HUES64 (cell line): Measurements from ENCODE around the gene RASL10A.

Experiments used
- H3K27ac ChIP-seq: 2 replicates; pipeline ENCODE4 v1.7.0; 2013; ENCODE audit warnings: low read depth, low read length, inconsistent platforms
- H3K27me3 ChIP-seq: 2 replicates; pipeline ENCODE4 v1.6.1; 2013; ENCODE audit warnings: mild to moderate bottlenecking, low read length; ENCODE audit not compliant: insufficient read depth
- H3K36me3 ChIP-seq: 2 replicates; pipeline ENCODE4 v1.6.1; 2013; ENCODE audit warnings: mild to moderate bottlenecking, low read length; ENCODE audit not compliant: insufficient read depth
- H3K4me1 ChIP-seq: 2 replicates; pipeline ENCODE4 v1.6.1; 2013; ENCODE audit warnings: mild to moderate bottlenecking, low read length, moderate library complexity; ENCODE audit not compliant: insufficient read depth
- H3K4me3 ChIP-seq: 2 replicates; pipeline ENCODE4 v1.5.1; 2013; ENCODE audit warnings: mild to moderate bottlenecking, low read length, moderate library complexity
- H3K9ac ChIP-seq: 2 replicates; pipeline ENCODE4 v1.6.1; 2013; ENCODE audit warnings: mild to moderate bottlenecking, low read depth, low read length
- H3K9me3 ChIP-seq: 2 replicates; pipeline ENCODE4 v1.6.1; 2013; ENCODE audit warnings: low read depth, low read length; ENCODE audit not compliant: insufficient read depth
- WGBS: fragments of 150-250, 120-280 bp; methylation state at CpG from one replicate; pipeline ENCODE4 v1.1.7; 2013; ENCODE audit warnings: missing lambda C conversion rate; 5-methylcytosine and 5-hydroxymethylcytosine counted together

The RASL10A gene

DNA sequence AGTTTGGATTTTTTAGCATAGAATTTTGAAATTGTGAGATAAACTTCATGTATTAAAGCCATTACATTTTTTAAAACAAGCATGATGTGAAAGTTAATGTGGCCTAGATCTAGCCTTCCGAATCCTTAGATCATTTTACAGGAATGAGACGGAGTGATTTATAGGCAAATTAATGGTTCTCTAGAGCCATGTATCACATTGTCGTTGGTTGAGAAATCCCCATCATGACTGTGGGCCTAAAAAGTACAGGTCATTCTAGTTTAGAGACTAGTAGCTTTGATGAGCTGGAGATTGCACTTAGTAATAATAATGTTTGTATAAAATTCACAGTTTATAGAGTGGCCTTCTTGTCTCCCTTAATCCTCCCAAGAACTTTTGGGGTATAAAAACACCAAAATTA lies 40.3 kb downstream of the RASL10A start:
- no peaks in the 10 kb centered on the region for H3K27me3 ChIP-seq
- no peak overlapping the region for H3K9ac ChIP-seq
- 94% methylated on average over 3 of the region's 3 CpGs for WGBS

DNA sequence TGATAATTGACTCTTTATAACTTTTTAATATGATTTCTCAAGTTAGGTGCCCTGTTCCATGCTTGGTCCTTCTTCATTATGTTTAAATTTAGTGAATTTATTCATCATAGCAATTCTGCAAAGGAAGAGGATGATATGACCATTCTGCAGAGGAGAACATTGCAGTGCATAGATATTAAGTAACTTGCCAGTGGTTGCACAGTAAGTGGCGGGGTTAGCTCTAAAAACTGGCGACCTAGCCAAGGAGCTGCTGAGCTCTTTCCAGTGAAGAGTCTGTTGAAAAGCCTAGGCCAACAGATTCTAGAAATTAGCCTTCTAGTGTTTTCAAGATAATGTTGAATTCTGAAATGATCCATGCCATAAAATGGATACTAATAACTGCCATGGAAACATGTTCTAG lies 42.9 kb downstream of the RASL10A start:
- Histone ChIP-seq H3K27ac (no peak overlapping the region), H3K9ac (no peak overlapping the region), H3K9me3 (no peaks in the 10 kb centered on the region), H3K4me3 (no peak overlapping the region), H3K4me1 (peaks cover 23% of the 10 kb centered on the region), H3K27me3 (no peaks in the 10 kb centered on the region), H3K36me3 (peaks cover 84% of the 10 kb centered on the region)
- WGBS: 92% methylated on average over 2 of the region's 2 CpGs

More for the DNA sequence above, 40.3 kb downstream of the RASL10A start:
- Histone ChIP-seq H3K4me3 (no peak overlapping the region), H3K36me3 (peaks cover 99% of the 10 kb centered on the region), H3K4me1 (peaks cover 17% of the 10 kb centered on the region), H3K9me3 (no peaks in the 10 kb centered on the region; the same call in 1 of the 2 replicates), H3K27ac (no peak overlapping the region)

DNA sequence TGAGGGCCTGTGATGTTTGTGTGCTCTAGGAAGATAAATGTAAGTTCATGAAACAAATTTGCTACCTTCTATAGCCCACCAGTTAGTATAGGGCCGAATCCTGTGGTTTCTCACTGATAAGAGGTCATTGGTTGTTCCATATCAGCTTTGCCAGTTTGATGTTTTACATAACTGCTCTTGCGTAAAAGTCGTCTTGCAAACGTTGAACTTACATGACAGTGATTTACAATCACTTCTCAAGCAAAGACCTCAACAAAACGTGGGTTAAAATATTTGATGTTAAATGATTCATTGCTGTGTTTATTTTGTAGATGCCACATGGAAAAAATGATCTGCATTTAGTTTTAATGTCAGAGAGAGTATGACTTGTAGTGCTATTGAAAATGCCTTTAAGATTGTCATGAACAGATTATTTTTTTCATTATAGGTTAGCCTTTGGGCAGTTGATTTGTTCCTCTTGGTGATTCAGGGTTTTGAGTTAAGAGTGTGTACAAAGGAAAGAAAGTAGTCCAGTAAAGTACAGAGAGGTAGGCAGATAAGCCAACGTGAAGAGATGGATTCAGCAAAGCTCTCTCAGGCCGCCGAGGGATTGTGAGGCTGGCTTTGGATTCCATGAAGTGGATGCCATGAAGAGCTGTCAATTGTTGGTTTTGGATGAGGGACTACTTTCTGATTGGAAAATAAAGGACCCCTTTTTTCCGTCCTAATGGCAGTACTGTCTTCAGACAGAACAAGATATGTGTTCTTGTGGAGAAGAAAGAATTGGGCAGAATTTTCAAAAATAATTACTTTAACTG lies 44.8 kb downstream of the RASL10A start:
- Histone ChIP-seq H3K27ac (no peak overlapping the region), H3K9me3 (no peaks in the 10 kb centered on the region), H3K27me3 (no peaks in the 10 kb centered on the region), H3K4me3 (peak overlapping the region; percentile 68), H3K36me3 (peaks cover 74% of the 10 kb centered on the region), H3K9ac (peak overlapping the region; percentile 98; the same call in 1 of the 2 replicates), H3K4me1 (peaks cover 30% of the 10 kb centered on the region)
- WGBS: 53% methylated on average over 9 of the region's 9 CpGs

DNA sequence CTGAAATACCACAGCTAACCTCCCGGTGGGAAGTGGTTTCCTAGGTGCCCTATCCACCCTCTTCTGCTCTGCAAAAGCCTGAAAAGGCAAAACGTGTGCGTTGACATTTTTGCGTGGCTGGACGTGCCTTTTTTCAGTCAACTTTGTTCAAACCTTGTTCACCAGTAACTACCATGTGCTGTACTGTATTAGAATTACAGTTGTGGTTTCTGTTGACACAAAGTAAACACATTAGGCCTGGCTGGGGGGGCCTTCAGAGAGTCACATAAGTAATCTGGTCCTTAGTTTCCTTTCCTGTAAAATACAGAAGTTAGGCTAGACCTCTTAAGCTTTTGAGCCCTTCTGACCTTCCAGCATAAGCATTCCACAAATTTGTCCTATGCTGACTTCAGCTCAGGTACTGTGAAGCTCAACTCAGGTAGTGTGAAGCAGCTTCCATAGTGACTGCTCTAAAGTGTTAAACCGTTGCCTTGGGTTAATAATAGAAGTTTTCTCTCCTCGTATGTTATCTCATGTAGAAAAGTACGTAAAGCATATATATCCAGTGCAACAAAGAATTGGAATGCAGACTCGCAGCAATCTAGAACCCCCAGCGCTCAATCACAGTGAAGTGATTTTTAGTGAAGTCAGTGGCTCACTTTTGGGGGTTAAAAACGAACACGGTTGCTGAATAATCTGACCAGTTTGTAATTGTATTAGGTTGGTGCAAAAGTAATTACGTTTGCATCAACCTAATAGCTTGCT lies 45.6 kb downstream of the RASL10A start:
- H3K9me3 ChIP-seq: no peaks in the 10 kb centered on the region
- no peak overlapping the region for H3K27ac ChIP-seq
- peak overlapping the region; percentile 68 for H3K4me3 ChIP-seq
- peaks cover 74% of the 10 kb centered on the region for H3K36me3 ChIP-seq
- H3K27me3 ChIP-seq: no peaks in the 10 kb centered on the region
- 39% methylated on average over 13 of the region's 13 CpGs for WGBS
- H3K4me1 ChIP-seq: peaks cover 30% of the 10 kb centered on the region
- H3K9ac ChIP-seq: peak overlapping the region; percentile 98

DNA sequence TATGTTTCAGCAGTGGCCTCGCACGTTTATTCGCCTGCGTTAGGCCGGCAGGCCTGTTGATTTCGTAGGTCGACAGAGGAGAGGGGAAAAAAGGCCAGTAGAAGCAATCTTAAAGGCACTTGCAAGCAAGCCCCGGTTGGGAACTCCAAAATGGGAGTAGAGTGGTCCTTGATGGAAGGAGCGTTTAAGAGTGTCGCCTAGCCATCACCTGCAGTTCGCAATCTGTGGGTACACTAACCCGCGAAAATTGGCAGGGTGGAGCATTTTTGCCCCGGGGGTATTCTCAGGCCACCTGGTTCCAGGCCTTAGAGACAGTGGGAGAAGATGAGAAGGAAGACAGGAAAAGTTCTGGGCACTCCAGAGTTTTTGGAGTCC lies 46.3 kb downstream of the RASL10A start:
- Histone ChIP-seq H3K4me1 (peaks cover 30% of the 10 kb centered on the region), H3K36me3 (peaks cover 71% of the 10 kb centered on the region), H3K9me3 (no peaks in the 10 kb centered on the region), H3K27ac (peak overlapping the region; percentile 99), H3K9ac (peak overlapping the region; percentile 98), H3K27me3 (no peaks in the 10 kb centered on the region), H3K4me3 (peak overlapping the region; percentile 68)
- 1% methylated on average over 14 of the region's 14 CpGs for WGBS

DNA sequence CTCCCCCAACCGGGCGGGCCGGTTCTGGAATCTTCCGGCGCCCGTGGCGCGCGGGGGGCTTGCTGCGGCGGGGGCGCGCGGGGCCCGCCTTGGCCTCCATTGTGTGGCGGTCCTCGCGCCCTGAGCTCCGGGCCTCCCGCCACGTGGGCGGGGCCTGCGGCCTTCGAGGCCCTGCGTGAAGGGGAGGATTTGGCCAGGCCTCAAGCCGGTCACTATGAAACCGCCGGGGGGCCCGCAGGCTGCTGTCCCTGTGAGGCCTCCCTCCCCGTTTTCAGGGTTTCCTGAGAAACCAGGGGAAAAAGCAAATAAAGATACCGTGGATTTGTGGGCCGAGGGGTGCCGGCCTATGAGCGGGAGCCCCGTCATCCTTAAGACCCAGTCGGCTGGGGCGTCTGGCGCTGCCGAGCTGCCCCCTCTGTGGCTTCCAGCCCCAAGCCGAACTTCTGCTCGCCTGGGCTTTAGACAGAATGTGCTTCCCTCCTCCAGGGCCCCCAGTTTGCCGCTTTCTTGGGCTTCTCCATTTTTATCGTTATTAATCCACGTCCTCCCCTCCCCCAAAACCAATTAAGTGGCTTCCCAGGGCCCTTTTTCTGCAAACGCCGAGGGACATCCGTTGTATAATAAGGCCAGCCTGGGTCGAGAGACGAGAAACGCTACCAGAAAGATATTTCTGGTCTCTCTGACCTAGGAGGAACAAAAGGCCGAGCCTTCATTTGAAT lies 46.8 kb downstream of the RASL10A start:
- H3K9ac ChIP-seq: peak overlapping the region; percentile 98
- peaks cover 30% of the 10 kb centered on the region for H3K4me1 ChIP-seq
- peak overlapping the region; percentile 99 for H3K27ac ChIP-seq
- H3K9me3 ChIP-seq: no peaks in the 10 kb centered on the region
- under 1% methylated on average over 51 of the region's 51 CpGs for WGBS
- H3K27me3 ChIP-seq: no peaks in the 10 kb centered on the region
- peaks cover 71% of the 10 kb centered on the region for H3K36me3 ChIP-seq
- peak overlapping the region; percentile 68 for H3K4me3 ChIP-seq

DNA sequence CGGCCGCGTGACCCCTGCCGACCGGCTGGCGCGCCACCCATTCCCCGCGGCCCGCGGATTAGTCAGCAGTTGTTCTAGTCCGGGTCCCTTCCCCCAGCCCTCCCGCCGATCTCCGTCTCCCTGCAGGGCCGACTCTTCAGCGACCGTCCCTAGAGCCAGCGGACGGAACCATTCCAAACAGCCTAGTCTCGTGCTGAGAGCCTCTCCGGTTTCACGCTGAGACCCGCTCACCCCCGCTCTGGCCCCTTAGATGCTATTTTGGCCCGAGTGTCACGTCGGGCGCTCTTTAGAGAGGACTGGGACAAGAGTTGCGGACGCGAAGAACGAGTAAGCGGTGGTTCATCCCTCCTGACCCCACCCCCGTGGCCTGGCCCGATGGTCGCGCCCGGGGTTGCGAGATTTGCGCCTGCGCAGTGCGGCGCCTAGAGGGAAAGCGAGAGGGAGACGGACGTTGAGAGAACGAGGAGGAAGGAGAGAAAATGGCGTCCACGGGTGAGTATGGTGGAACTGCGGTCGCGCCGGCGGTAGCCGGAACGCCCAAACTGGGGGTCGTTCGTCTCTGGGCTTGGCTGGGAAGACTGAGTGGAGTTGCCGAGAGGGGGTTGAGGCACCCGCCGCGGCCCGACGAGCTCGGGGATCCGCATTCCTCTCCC lies 47.5 kb downstream of the RASL10A start, which contains the start of the genes EWSR1 and RHBDD3:
TSS of gene EWSR1 (plus strand) at position 411 of the 653 bp plus-strand sequence. CDS start at position 480, 69 bp downstream.
TSS of gene RHBDD3 (minus strand) at position 124 of the 653 bp plus-strand sequence. CDS start 2,355 bp downstream, outside the sequence.
- Histone ChIP-seq H3K4me3 (peak within 1 kb of the TSS; percentile 68), H3K27me3 (no peaks in the 10 kb centered on the region), H3K9ac (peak within 1 kb of the TSS; percentile 98), H3K36me3 (peaks cover 67% of the 10 kb centered on the region), H3K4me1 (peaks cover 30% of the 10 kb centered on the region), H3K9me3 (no peaks in the 10 kb centered on the region), H3K27ac (peak within 1 kb of the TSS; percentile 99)
- WGBS: under 1% methylated on average over 67 of the region's 67 CpGs

DNA sequence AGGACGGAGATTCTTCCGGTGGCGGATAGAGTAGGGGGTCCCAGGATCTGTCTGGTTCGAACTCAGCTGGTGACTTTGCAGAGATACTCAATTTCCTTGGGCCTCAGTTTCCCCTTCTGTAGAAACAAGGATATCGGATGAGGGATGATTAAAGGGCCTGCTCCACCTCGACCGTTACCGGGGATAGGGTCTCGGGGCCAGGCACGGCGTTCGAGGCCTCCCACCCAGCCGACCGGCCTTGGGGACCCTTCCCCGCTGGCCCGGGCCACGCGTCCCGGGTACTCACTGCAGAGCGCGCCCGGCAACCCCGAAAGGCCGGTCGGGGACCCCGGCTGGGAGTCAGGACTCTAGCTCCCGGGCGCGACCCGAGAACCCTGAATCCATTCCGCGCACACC lies 48.0 kb downstream of the RASL10A start:
- WGBS: under 1% methylated on average over 32 of the region's 32 CpGs
- Histone ChIP-seq H3K36me3 (peaks cover 61% of the 10 kb centered on the region), H3K4me1 (peaks cover 30% of the 10 kb centered on the region), H3K27me3 (no peaks in the 10 kb centered on the region), H3K9me3 (no peaks in the 10 kb centered on the region), H3K9ac (peak overlapping the region; percentile 98), H3K4me3 (peak overlapping the region; percentile 68), H3K27ac (peak overlapping the region; percentile 99)

DNA sequence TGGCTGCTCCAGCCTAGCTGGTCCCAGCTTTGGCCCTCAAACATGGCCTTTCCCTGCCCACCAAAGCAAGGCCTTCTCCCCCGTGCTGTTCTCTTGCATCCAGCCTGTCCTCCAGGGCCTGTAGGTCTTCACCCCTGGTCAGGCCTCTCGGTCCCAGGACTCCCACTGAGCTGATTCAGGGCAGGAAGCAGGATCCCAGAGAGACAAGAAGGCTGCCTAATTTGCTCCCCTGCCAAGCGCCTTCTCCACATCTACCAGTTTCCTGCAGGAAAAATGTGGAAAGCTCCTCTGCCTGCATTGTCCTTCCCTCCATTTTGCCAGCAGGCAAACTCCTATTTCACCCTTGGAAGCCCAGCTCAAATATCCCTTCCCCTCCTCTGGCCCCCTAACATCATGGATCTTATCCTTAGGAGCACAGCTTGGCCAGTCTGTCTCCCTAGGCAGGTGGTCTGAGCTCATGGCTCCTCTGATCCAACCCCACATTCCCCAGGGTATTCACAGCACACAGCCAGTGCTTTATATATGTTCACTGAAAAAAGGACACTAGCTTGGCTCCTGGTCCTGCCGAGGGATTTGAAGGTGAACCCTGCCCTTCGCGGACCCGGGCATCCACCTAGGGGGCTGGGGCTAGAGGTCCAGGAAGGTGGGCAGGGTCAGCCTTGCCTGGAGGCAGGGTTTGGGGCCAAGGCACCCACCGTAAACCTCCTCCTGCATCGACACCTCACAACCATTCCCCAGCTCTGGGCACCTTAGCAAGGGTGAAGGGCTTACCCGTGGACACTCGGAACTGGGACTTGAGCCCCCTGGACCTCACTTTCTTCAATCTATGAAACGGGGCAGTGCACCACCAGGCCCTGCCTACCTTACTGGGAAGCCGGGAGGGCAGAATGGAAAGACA lies 48.7 kb downstream of the RASL10A start:
- peak overlapping the region; percentile 99 for H3K27ac ChIP-seq
- peak overlapping the region; percentile 68 for H3K4me3 ChIP-seq
- H3K36me3 ChIP-seq: peaks cover 55% of the 10 kb centered on the region
- no peaks in the 10 kb centered on the region for H3K9me3 ChIP-seq
- H3K4me1 ChIP-seq: peaks cover 29% of the 10 kb centered on the region
- WGBS: 20% methylated on average over 13 of the region's 13 CpGs
- H3K9ac ChIP-seq: peak overlapping the region; percentile 98
- H3K27me3 ChIP-seq: no peaks in the 10 kb centered on the region

DNA sequence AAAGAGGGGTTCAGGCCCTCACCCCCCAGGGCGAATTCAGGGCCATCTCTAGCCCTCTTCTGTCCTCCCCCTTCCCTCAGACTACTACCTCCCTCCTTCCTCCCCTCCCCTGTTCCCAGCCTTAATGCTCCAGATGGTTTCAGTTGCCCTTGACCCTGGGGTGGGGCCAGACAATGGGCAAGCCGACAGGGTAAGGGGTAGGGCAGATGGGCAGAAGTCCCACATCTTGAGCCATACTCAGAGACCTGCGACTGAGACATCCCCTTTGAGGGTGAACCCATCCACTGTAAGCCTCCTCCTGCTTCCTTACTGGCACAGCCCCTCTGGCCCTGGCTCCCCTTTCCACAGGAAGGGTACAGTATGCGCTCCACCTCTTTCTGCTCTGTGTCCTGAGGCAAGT lies 49.6 kb downstream of the RASL10A start:
- Histone ChIP-seq H3K36me3 (peaks cover 46% of the 10 kb centered on the region), H3K27ac (peak overlapping the region; percentile 99; the same call in 1 of the 2 replicates), H3K27me3 (no peaks in the 10 kb centered on the region), H3K9me3 (no peaks in the 10 kb centered on the region), H3K4me3 (no peak overlapping the region), H3K9ac (no peak overlapping the region), H3K4me1 (peaks cover 20% of the 10 kb centered on the region)
- 92% methylated on average over 4 of the region's 4 CpGs for WGBS
